ENCODE data around the gene RSPRY1.

GRCh38 chr16:57184887-57185445, 1.2 kb upstream of the RSPRY1 start:
- TF ChIP-seq CTCF (IDR thresholded peaks at IDR 0.05), result no peak
- TF ChIP-seq TCF12 (IDR thresholded peaks at IDR 0.05), result no peak

Measured in SK-N-SH (cell line).